ENCODE results near the gene NPM1. TPM values are rescaled to one million over a fixed set of nuclear protein-coding genes. Genes with fewer than 3 reads are reported as not detected.

The NPM1 gene
- total RNA-seq, 1 experiment from 2014 or later: 2,112 TPM

- no TSS peak for BruUV-seq (replicated peaks)
- H3K4me1 Mint-ChIP-seq (ENCODE audit: low read depth, unreplicated experiment): no peaks in the 10 kb centered on the region
- no peaks in the 10 kb centered on the region for H3K27me3 ChIP-seq (replicated peaks; ENCODE audit: control insufficient read depth, insufficient read depth, low read length)
- H3K9me3 Mint-ChIP-seq (ENCODE audit: unreplicated experiment): no peaks in the 10 kb centered on the region
- H3K36me3 ChIP-seq (ENCODE audit: control insufficient read depth, insufficient read depth, low read length): no peaks in the 10 kb centered on the region
- no peak overlapping the region for H3K4me3 Mint-ChIP-seq (ENCODE audit: unreplicated experiment)
- no peak for TF ChIP-seq CTCF (IDR thresholded peaks at IDR 0.05; ENCODE audit: insufficient read depth in 1 of 2, low read depth in 1 of 2, low read length in 1 of 2, severe bottlenecking in 1 of 2, unreplicated experiment in 1 of 2)
- H3K27ac Mint-ChIP-seq (ENCODE audit: unreplicated experiment): no peak overlapping the region
- no peaks in the 10 kb centered on the region for H3K9me3 ChIP-seq
- H3K4me1 ChIP-seq: no peaks in the 10 kb centered on the region
- intact Hi-C loops (cut with micrococcal nuclease; ENCODE audit: unreplicated experiment): no loop called here
- ChIA-PET CTCF (no interaction called here), POLR2A (no interaction called here)
- no peak for DNase-seq
- no peak overlapping the region for H3K4me3 ChIP-seq (ENCODE audit: low read depth, low read length)
- peaks cover 4% of the 10 kb centered on the region for H3K36me3 Mint-ChIP-seq (ENCODE audit: insufficient read depth, unreplicated experiment)
- H3K27me3 Mint-ChIP-seq (ENCODE audit: insufficient read depth, unreplicated experiment): no peaks in the 10 kb centered on the region
Measured at GRCh38 chr5:171435908-171436307, 48.3 kb downstream of the NPM1 start.

GRCh38 chr5:171436804-171437285 is 49.2 kb downstream of the NPM1 start:
- POLR2A ChIA-PET: no interaction called here
- no peak overlapping the region for H3K4me3 Mint-ChIP-seq (ENCODE audit: unreplicated experiment)
- no peaks in the 10 kb centered on the region for H3K4me1 Mint-ChIP-seq (ENCODE audit: low read depth, unreplicated experiment)
- no peak for TF ChIP-seq CTCF (IDR thresholded peaks at IDR 0.05; ENCODE audit: insufficient read depth in 1 of 2, low read depth in 1 of 2, low read length in 1 of 2, severe bottlenecking in 1 of 2, unreplicated experiment in 1 of 2)
- Histone ChIP-seq H3K4me1 (no peaks in the 10 kb centered on the region), H3K4me3 (ENCODE audit: low read depth, low read length) (no peak overlapping the region), H3K27me3 (replicated peaks; ENCODE audit: control insufficient read depth, insufficient read depth, low read length) (no peaks in the 10 kb centered on the region), H3K9me3 (no peaks in the 10 kb centered on the region), H3K36me3 (ENCODE audit: control insufficient read depth, insufficient read depth, low read length) (no peaks in the 10 kb centered on the region)
- no TSS peak for BruUV-seq (replicated peaks)
- CTCF ChIA-PET: no interaction called here
- no peak for DNase-seq
- H3K27ac Mint-ChIP-seq (ENCODE audit: unreplicated experiment): no peak overlapping the region
- H3K27me3 Mint-ChIP-seq (ENCODE audit: insufficient read depth, unreplicated experiment): no peaks in the 10 kb centered on the region
- intact Hi-C loops (cut with micrococcal nuclease; ENCODE audit: unreplicated experiment): no loop called here
- H3K36me3 Mint-ChIP-seq (ENCODE audit: insufficient read depth, unreplicated experiment): peaks cover 4% of the 10 kb centered on the region
- no peaks in the 10 kb centered on the region for H3K9me3 Mint-ChIP-seq (ENCODE audit: unreplicated experiment)

- no peaks in the 10 kb centered on the region for H3K27me3 Mint-ChIP-seq (ENCODE audit: insufficient read depth, unreplicated experiment)
Measured at GRCh38 chr5:171437286-171437821, 49.7 kb downstream of the NPM1 start.

More at GRCh38 chr5:171437286-171437821, 49.7 kb downstream of the NPM1 start:
- no peaks in the 10 kb centered on the region for H3K9me3 ChIP-seq
- no peak overlapping the region for H3K4me3 ChIP-seq (ENCODE audit: low read depth, low read length)
- H3K9me3 Mint-ChIP-seq (ENCODE audit: unreplicated experiment): no peaks in the 10 kb centered on the region
- ChIA-PET CTCF (interaction anchor here (0.6 kb wide), 1 partner anchor 333 kb away, joined by 3 read pairs; no protein-coding TSS in a partner anchor), POLR2A (no interaction called here)
- TF ChIP-seq CTCF (IDR thresholded peaks at IDR 0.05; ENCODE audit: insufficient read depth in 1 of 2, low read depth in 1 of 2, low read length in 1 of 2, severe bottlenecking in 1 of 2, unreplicated experiment in 1 of 2): no peak
- H3K4me3 Mint-ChIP-seq (ENCODE audit: unreplicated experiment): no peak overlapping the region
- peaks cover 4% of the 10 kb centered on the region for H3K36me3 Mint-ChIP-seq (ENCODE audit: insufficient read depth, unreplicated experiment)
- H3K4me1 ChIP-seq: no peaks in the 10 kb centered on the region
- H3K36me3 ChIP-seq (ENCODE audit: control insufficient read depth, insufficient read depth, low read length): no peaks in the 10 kb centered on the region
- intact Hi-C loops (cut with micrococcal nuclease; ENCODE audit: unreplicated experiment): no loop called here
- no TSS peak for BruUV-seq (replicated peaks)
- no peak for DNase-seq
- no peak overlapping the region for H3K27ac Mint-ChIP-seq (ENCODE audit: unreplicated experiment)
- H3K27me3 ChIP-seq (replicated peaks; ENCODE audit: control insufficient read depth, insufficient read depth, low read length): no peaks in the 10 kb centered on the region
- no peaks in the 10 kb centered on the region for H3K4me1 Mint-ChIP-seq (ENCODE audit: low read depth, unreplicated experiment)

Measured in Caco-2 (cell line).